ENCODE results near the gene RAPGEF3. TPM values are rescaled to one million over a fixed set of nuclear protein-coding genes. Genes with fewer than 3 reads are reported as not detected.

Gene RAPGEF3
- polyA plus RNA-seq, 1 experiment, result 2.4 TPM

- Histone ChIP-seq H3K27me3 (ENCODE audit: control insufficient read depth, insufficient read depth, low read length) (no peaks in the 10 kb centered on the region), H3K4me3 (ENCODE audit: low read depth, low read length) (no peak overlapping the region), H3K36me3 (ENCODE audit: control insufficient read depth, insufficient read depth, low read length) (0 out of 2 replicates have a peak, but pooled peaks cover 1% of the 10 kb centered on the region)
- DNase-seq (ENCODE audit: low read depth), result no peak
- ChIA-PET POLR2A (interaction anchor here (0.6 kb wide), 1 partner anchor 8 kb away, joined by 5 read pairs; no protein-coding TSS in a partner anchor), CTCF (interaction anchor here (1.2 to 2.0 kb wide), 2 partner anchors 8 to 11 kb away, joined by 4 to 10 read pairs; partner anchors contain the start of gene RPAP3)
- TF ChIP-seq CTCF (IDR thresholded peaks at IDR 0.05; ENCODE audit: insufficient read depth, low read depth, low read length), result no peak
Observed at GRCh38 chr12:47698055-47698454, 60.6 kb downstream of the RAPGEF3 start.

GRCh38 chr12:47689215-47689614 is 69.5 kb downstream of the RAPGEF3 start:
- Histone ChIP-seq H3K36me3 (ENCODE audit: control insufficient read depth, insufficient read depth, low read length) (peaks cover 1% of the 10 kb centered on the region; the same call in 1 of the 2 replicates), H3K4me3 (ENCODE audit: low read depth, low read length) (no peak overlapping the region), H3K27me3 (ENCODE audit: control insufficient read depth, insufficient read depth, low read length) (no peaks in the 10 kb centered on the region)
- TF ChIP-seq CTCF (IDR thresholded peaks at IDR 0.05; ENCODE audit: insufficient read depth, low read depth, low read length), result no peak
- DNase-seq (ENCODE audit: low read depth), result no peak
- ChIA-PET POLR2A (no interaction called here), CTCF (interaction anchor here (1.0 kb wide), 1 partner anchor 38 kb away, joined by 3 read pairs; no protein-coding TSS in a partner anchor)

- no peak for DNase-seq (ENCODE audit: low read depth)
- Histone ChIP-seq H3K27me3 (ENCODE audit: control insufficient read depth, insufficient read depth, low read length) (no peaks in the 10 kb centered on the region), H3K4me3 (ENCODE audit: low read depth, low read length) (no peak overlapping the region), H3K36me3 (ENCODE audit: control insufficient read depth, insufficient read depth, low read length) (peaks cover 3% of the 10 kb centered on the region)
- TF ChIP-seq CTCF (IDR thresholded peaks at IDR 0.05; ENCODE audit: insufficient read depth, low read depth, low read length), result no peak
- CTCF ChIA-PET, result interaction anchor here (0.8 to 4.6 kb wide), 11 partner anchors 7 to 661 kb away, joined by 3 to 38 read pairs (median 5); partner anchors contain the start of gene ENDOU
- POLR2A ChIA-PET, result no interaction called here
Observed at GRCh38 chr12:47687636-47688035, 71.0 kb downstream of the RAPGEF3 start.

GRCh38 chr12:47686645-47687240 is 71.9 kb downstream of the RAPGEF3 start:
- Histone ChIP-seq H3K27me3 (ENCODE audit: control insufficient read depth, insufficient read depth, low read length) (no peaks in the 10 kb centered on the region), H3K4me3 (ENCODE audit: low read depth, low read length) (no peak overlapping the region), H3K36me3 (ENCODE audit: control insufficient read depth, insufficient read depth, low read length) (peaks cover 2% of the 10 kb centered on the region; the same call in 1 of the 2 replicates)
- DNase-seq (ENCODE audit: low read depth), result no peak
- POLR2A ChIA-PET, result no interaction called here
- TF ChIP-seq CTCF (IDR thresholded peaks at IDR 0.05; ENCODE audit: insufficient read depth, low read depth, low read length), result peak; percentile 78
- CTCF ChIA-PET, result interaction anchor here (0.6 to 4.6 kb wide), 19 partner anchors 8 to 1548 kb away, joined by 3 to 38 read pairs (median 4); partner anchors contain the start of genes AMIGO2, ENDOU, PCED1B and RPAP3

Other genes starting within 250 kb of the RAPGEF3 start
- 6.1 and 15.6 TPM in 2 replicates for gene RPAP3, start 52.9 kb downstream of the RAPGEF3 start, polyA plus RNA-seq (2011; rRNA removed)
- gene ENDOU, start 33.4 kb downstream of the RAPGEF3 start, polyA plus RNA-seq (2011; rRNA removed), result 0.06 TPM in 1 of 2 replicates, not detected in the other
- 11.4 and 16.6 TPM in 2 replicates for gene SLC48A1, start 14.4 kb upstream of the RAPGEF3 start, polyA plus RNA-seq (2011; rRNA removed)
- gene HDAC7, start 61.0 kb upstream of the RAPGEF3 start, polyA plus RNA-seq (2011; rRNA removed), result 28.2 and 67.0 TPM in 2 replicates
- gene VDR, start 146.1 kb upstream of the RAPGEF3 start, polyA plus RNA-seq (2011; rRNA removed), result 23.3 and 40.5 TPM in 2 replicates
- 188 and 217 TPM in 2 replicates for gene TMEM106C, start 204.7 kb upstream of the RAPGEF3 start, polyA plus RNA-seq (2011; rRNA removed)
- gene COL2A1, start 245.6 kb upstream of the RAPGEF3 start, polyA plus RNA-seq (2011; rRNA removed), result not detected in 2 replicates